RCC 7860 (cell line): Measurements from ENCODE around the gene ZBTB11.
"Not testable (repeated sequence)": the region's sequence is repeated elsewhere in the genome, so short reads cannot be mapped to it uniquely, and the experiment has no call there.

Source experiments
- DNase-seq: peaks from one replicate; pipeline ENCODE4 v3.0.0-alpha.2; 2015; ENCODE audit warnings: low spot score
- FAIRE-seq: peaks from 2 replicates; lab custom pipeline; 2012; peaks lifted over from hg19 to GRCh38; lab: Jason Lieb, UNC

The ZBTB11 gene

DNA sequence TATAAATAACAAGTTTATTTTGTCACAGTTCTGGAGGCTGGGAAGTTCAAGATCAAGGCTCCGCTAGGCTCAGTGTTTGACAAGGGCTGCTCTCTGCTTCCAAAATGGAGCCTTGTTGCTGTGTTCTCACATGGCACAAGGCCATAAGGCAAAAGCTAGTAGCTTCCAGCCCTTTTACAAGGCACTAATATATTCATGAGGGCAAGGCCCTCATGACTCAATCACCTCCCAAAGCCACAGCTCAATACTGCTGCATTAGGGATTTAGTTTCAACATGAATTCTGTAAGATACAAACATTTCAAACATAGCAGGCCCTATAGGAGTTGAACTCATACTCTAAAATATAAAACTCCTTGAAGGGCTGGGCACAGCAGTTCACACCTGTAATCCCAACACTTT, 30.2 kb downstream of the ZBTB11 start:
- no peak for DNase-seq
- no peak for FAIRE-seq

DNA sequence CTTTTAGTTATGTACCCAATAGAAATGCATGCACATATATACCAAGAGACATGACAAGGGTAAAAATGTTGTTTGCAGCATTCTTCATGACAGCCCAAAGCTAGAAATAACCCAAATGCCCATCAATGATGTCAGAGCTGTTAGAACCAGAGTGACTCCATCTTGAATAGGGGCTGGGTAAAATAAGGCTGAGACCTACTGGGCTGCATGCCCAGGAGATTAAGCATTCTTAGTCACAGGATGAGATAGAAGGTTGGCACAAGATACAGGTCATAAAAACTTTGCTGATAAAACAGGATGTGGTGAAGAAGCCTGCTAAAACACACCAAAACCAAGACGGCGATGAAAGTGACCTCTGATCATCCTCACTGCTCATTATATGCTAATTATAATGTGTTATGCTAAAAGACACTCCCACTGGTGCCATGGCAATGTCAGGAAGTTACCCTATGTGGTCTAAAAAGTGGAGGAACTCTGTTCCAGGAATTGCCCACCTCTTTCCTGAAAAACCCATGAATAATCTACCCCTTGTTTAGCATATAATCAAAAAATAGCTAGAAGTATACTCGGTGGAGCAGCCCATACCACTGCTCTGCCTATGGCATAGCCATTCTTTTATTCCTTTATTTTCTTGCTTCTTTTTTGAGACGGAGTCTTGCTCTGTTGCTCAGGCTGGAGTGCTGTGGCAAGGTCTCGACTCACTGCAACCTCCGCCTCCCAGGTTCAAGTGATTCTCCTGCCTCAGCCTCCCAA, 32.9 kb downstream of the ZBTB11 start:
- DNase-seq (peak; percentile 93), FAIRE-seq (peak; percentile 94)

DNA sequence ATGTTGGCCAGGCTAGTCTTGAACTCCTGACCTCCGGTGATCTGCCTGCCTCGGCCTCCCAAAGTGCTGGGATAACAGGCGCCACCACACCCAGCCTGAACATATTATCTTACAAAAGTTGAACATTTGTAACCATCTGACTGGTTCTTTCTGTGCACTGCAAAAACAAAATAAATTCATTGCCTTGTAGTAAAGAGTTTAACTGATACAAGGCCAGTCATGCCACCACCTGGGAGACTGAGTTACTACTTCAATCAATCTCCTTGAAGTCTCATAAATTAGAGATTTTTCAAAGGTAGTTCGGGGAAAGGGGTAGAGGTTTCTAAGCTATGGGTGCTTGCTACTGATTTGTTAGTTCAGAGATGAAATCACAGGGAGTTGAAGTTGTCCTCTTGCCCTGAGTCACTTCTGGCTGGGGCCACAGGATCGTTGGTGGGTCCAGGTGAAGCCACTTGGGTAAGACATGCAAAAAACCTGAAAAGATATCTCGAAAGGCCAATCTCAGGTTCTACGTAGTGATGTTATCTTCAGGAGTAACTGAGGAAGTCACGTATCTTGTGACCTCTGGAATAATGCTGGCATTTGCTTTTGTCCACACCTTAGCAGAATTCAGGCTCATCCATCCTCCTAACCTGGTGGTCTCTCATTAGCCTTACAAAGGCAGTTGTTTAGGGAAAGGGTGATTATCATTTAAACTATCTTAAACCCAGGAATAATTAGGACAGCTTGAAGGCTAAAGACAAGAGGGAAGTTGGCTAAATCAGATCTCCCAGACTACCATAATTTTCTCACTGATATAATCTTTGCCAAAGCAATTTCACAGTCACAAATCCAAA, 33.7 kb downstream of the ZBTB11 start:
- DNase-seq = no peak
- no peak for FAIRE-seq

DNA sequence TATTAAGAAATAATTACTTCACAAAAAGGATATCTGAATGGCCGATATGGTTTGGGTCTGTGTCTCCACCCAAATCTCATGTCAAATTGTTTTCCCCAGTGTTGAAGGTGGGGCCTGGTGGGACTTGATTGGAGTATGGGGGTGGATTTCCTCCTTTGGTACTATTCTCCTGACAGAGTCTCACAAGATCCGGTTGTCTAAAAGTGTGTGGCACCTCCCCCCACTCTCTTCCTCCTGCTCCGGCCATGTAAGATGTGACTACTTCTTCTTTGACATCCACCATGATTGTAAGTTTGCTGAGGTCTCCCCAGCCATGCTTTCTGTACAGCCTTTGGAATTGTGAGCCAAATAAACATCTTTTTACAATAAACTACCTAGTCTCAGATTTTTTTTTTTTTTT, 34.5 kb downstream of the ZBTB11 start:
- DNase-seq (no peak), FAIRE-seq (no peak)

DNA sequence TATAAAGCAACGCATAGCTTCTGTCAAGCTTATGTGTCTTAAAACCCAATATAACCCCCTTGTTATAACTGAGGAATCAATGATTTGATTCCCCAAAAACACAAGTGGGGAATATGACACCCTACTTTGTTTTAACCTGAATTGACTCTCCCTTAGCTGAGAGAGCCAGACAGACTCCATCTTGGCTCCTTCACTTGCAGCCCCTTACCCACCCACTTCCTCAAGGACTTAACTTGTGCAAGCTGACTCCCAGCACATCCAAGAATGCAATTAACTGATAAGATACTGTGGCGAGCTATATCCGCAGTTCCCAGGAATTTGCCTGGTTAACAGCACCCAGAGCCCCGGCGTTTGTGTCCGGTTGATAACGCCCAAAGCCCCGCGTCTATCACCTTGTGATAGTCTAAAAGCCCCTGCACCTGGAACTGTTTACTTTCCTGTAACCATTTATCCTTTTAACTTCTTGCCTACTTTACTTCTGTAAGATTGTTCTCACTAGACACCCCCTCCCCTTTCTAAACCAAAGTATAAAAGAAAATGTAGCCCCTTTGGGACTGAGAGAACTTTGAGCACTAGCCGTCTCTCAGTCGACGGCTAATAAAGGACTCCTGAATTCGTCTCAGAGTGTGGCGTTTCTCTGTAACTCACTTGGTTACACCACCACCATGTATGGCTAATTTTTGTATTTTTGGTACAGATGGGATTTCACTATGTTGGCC, 35.4 kb downstream of the ZBTB11 start:
- not testable (repeated sequence) for FAIRE-seq, DNase-seq

DNA sequence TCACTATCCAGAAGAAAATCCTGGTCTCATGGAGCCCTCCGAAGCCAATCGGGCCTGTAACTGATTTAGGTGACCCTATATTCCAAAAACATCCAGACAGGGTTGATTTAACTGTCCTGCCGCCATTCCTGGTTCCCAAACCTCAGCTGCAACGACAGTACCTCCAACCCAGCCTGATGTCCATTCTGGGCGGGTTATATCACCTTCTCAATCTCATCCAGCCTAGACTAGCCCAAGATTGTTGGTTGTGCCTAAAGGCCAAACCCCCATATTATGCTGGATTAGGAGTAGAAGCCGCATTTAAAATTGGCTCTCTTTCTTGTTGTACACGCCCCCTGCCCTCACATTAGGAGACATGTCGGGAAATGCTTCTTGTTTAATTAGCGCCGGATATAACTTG, 36.7 kb downstream of the ZBTB11 start:
- no peak for DNase-seq
- FAIRE-seq = no peak

DNA sequence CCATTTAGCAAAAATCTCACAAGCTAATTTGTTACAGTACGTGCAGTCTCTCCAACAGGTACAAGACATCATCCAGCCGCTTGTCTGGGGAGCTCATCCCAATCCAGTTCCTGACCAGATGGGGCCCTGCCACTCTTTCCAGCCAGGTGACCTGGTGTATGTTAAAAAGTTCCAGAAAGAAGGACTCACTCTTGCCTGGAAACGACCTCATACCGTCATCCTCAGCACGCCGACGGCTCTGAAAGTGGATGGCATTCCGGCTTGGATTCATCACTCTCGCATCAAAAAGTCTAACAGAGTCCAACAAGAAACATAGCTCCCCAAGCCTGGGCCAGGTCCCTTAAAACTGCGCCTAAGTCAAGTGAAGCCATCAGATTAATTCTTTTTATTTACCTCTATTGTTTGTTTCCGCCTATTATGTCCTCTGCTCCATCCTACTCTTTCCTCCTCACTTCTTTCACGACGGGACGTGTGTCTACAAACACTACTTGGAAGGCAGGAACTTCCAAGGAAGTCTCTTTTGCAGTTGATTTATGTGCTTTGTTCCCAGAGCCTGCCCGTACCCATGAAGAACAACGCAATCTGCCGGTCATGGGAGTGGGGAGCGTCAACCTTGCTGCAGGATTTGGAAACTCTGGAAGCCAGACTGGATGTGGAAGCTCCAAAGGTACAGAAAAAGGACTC, 37.5 kb downstream of the ZBTB11 start:
- no peak for DNase-seq
- no peak for FAIRE-seq

DNA sequence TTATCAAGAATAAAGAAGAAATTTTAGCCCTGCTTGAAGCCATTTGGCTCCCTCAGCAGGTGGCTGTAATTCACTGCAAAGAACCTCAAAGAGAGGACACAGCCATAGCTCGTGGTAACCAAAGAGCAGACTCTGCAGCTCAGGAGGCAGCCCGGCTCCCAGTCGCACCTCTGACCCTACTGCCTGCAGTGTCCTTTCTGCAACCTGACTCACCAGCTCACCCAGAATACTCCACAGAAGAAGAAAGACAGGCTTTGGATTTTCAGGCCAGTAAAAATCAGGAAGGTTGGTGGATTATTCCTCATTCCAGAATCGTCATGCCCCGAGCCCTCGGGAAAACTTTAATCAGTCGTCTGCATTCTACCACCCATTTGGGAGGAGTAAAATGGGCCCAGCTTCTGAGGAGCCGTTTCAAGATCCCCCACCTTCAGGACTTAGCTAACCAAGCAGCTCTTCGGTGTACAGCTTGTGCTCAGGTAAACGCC, 38.6 kb downstream of the ZBTB11 start:
- no peak for DNase-seq
- FAIRE-seq = no peak

DNA sequence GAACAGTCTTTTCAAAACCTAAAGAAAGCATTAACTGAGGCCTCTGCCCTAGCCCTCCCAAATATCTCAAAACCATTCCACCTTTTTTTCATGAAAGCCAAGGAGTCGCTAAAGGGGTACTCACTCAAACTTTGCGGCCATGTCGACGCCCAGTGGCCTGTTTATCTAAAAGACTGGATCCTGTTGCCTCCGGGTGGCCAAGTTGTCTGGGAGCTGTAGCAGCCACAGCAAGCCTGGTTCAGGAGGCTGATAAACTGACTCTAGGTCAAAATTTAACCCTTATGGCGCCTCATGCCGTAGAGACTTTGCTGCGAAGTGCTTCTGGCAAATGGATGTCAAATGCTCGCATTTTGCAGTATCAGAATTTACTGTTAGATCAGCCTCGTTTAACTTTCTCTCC, 39.5 kb downstream of the ZBTB11 start:
- no peak for DNase-seq
- no peak for FAIRE-seq

DNA sequence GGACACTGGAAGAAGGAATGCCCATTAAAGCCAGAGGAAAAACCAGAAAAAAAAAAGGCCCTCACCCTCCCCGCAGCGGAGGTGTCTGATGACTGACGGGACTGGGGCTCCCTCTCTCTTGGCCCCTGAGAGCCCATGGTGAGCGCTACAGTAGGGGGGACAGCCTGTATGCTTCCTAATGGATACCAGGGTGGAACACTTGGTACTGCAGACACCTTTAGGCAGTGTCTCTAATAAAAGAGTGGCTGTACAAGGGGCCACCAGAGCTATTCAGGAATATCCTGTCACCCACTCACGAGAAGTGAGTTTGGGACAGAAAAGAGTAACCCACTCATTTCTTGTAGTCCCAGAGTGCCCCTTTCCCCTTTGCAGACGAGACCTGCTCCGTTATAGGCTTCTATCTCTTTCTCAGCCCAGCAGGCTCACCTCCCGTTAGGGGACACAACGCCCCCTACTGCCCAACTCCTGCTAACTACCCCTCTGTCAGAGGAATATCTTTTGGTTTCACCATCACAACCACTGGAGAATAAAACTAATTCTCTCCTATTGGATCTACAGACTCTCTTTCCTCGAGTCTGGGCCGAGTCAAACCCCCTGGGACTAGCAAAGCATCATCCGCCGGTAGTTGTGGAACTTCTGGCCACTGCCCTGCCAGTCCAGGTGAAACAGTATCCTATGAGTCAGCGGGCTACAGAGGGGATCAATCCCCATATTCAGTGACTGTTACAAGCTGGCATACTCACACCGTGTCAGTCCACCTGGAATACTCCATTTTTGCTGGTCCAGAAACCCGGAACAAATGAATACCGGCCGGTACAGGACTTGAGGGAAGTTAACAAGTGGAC, 40.8 kb downstream of the ZBTB11 start:
- DNase-seq (peak; percentile 18), FAIRE-seq (no peak)

DNA sequence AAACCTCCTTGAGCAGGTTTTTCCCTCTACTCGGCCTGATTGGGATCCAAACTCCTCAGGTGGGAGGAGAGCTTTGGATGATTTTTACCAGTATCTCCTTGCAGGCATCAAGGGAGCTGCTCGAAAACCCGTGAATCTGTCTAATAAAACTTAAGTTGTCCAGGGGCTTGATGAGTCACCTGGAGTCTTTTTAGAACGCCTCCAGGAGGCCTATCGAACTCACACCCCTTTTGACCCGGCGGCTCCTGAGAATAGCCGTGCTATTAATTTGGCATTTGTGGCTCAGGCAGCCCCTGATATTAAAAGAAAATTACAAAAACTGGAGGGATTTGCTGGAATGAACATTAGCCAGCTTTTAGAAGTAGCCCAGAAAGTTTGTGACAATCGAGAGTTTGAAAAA, 41.6 kb downstream of the ZBTB11 start:
- FAIRE-seq (no peak), DNase-seq (no peak)

DNA sequence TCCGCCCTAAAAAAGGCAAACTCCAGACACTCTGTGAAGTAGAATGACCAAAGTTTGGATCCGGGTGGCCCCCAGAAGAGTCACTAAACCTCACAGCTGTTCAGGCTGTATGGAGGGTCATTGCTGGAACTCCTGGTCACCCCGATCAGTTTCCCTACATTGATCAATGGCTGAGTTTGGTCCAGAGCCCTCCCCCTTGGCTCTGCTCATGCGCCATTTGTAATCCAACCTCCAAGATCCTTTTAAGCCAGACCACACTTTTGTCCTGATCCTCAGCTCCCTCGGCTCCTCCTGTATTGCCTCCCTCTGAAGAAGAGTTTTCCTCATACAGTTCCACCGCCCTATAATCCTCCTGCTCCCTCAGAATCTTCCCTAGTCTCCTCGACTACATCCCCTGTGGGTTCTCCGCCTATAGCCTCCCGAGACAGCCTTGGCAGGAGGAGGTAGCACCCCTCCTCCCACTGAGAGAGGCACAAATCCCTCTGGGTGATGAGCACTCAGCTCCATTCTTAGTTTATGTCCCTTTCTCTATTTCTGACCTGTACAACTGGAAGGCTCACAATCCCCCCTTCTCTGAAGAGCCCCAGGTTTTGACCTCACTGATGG, 42.2 kb downstream of the ZBTB11 start:
- no peak for DNase-seq
- FAIRE-seq = no peak

DNA sequence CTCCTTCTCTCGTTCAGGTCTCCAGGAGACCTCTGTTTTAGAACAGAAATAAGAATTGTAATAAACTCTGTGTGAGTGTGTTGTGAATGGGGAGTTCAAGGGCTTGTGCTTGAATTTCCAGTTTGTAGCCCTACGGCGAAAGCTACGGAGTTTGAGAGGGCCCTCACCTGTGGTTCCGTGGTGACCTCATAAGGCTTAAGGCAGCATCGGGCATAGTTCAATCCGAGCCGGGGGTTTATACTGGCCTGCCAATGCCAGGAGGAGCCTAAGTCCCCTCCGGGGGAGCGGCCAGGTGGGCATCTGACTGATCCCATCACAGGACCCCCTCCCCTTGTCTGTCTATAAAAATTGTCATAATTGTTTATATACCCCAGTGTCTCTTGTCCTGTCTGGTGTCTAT, 43.7 kb downstream of the ZBTB11 start:
- DNase-seq = no peak
- FAIRE-seq = no peak

DNA sequence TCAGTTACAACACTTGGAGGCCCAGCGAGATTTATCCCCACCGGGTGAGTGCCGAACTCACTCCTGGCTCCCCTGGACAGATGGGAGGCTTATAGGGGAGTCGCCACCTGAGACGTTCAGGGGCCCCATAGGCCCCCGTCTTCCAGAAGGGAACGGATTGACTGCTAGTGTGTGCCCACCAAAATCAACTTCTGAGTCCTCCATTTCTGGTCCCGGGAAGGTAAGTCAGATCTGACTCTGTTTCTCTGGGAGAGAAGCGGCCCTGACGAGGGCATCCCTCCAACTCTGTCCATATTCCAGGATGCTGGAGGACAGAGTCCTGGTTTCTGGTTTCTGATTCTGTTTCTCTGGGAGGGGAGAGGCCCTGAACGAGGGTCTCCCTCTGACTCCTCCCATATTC, 44.3 kb downstream of the ZBTB11 start:
- no peak for FAIRE-seq
- no peak for DNase-seq

DNA sequence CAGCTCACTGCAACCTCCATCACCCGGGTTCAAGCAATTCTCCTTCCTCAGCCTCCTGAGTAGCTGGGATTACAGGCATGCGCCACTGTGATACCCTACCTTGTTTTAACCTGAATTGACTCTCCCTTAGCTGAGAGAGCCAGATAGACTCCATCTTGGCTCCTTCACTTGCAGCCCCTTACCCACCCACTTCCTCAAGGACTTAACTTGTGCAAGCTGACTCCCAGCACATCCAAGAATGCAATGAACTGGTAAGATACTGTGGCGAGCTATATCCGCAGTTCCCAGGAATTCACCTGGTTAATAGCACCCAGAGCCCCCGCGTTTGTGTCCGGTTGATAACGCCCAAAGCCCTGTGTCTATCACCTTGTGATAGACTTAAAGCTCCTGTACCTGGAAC, 45.0 kb downstream of the ZBTB11 start:
- not testable (repeated sequence) for DNase-seq, FAIRE-seq

DNA sequence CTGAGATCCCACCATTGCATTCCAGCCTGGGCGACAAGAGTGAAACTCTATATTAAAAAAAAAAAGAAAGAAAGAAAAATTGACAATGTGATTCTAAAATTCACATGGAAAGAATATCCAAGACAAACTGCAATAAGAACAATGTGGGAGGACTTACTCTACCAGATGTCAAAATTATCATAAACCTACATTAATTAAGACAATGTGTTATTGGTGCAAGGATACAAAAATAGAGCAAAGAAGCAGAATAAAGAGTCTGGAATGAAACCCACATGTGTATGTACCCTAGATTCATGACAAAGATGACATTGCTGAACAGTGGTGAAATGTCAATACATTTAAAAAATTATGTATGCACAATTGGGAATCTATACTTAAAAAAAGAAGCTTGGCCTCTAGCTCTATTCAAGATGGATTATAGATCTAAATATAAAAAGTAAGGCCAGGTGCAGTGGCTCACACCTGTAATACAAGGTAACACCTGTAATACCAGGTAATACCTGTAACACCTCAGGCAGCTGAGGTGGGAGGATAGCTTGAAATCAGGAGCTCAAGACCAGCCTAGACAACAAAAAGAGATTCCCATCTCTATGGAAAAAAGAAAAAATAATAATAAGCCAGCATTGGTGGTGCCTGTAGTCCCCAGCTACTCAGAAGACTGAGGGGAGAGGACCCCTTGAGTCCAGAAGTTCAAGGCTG, 45.7 kb downstream of the ZBTB11 start:
- FAIRE-seq = no peak

DNA sequence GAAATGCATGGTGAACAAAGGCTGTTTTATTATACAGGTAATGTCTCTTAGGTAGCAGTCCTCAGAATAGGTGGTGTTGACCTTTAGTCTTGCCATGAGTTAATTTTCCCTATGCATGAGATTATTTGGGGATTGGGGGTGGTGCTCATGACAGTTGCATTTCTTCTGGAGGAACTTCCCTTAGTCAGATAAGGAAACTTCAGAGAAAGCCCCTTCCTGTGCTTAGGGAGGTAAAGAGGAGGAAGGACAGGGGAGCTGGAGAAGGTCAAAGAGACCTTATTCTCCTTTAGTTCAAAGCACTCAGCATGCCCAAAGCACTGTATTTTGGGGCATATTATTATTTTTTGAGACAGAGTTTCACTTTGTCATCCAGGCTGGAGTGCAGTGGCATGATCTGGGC, 47.7 kb downstream of the ZBTB11 start:
- no peak for FAIRE-seq
- DNase-seq = no peak

More for the DNA sequence above, 45.7 kb downstream of the ZBTB11 start:
- DNase-seq = no peak

DNA sequence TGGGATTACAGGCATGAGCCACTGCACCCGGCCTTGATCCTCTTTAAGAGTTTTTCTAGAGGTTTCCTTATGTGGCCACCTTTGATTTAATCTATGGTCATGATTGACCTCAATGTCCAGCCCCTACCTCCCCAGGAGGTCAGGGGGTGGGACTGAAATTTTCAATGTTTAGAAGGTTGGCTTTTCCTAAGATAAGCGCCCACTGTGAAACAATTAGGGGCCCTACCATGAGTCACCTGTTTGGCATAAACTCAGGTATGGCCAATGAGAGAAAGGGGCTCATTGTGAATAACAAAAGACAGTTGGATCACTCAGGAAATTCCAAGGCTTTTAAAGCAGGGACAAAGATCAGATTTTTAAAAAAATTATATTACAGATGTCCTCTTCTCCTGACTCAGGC, 51.1 kb downstream of the ZBTB11 start:
- no peak for DNase-seq
- FAIRE-seq = no peak

DNA sequence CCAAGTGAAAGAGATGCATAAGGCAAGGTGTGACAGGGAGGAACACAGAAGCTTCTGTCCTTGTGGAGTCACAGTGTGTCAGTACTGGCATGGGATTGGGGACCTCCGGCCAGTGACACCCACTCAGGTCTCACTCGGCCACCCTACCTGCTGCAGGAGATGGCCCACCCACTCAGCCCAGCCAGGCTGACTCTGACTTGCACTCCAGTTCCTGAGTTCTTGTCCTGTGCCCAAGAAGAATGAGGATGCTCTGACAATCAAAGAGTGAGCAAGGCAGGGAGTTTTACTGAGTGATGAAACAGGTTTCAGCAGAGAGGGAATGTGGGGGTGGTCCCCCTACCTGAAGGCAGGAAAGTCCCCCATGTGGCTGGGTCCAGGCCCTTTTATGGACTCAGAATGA, 52.1 kb downstream of the ZBTB11 start:
- no peak for DNase-seq

More for the DNA sequence above, 52.1 kb downstream of the ZBTB11 start:
- no peak for FAIRE-seq
